Liver (tissue), 3 donors: ENCODE data around the gene SLC30A4.

ENCODE experiments used
- EGR1 ChIP-seq, 2 donors: IDR thresholded peaks; 2 replicates each; pipeline ENCODE4 v1.6.1; 2016 to 2018; ENCODE audit warnings: antibody characterized with exemption in 2 of 2, low read depth in 2 of 2
- GABPA ChIP-seq, 2 donors: IDR thresholded peaks in 1 of 2; conservative IDR thresholded peaks in 1 of 2; 2 replicates each; pipeline ENCODE4 v1.6.1; 2016; ENCODE audit warnings: antibody characterized with exemption in 2 of 2, mild to moderate bottlenecking in 1 of 2, moderate library complexity in 1 of 2
- HNF4G ChIP-seq: IDR thresholded peaks from 2 replicates; pipeline ENCODE4 v1.6.1; 2016; ENCODE audit warnings: antibody characterized with exemption
- JUND ChIP-seq, 2 donors: IDR thresholded peaks; 2 replicates each; pipeline ENCODE4 v1.6.1; 2016; ENCODE audit warnings: antibody characterized with exemption in 2 of 2
- RXRA ChIP-seq, 2 donors: IDR thresholded peaks; 2 replicates each; pipeline ENCODE4 v1.6.1; 2017 to 2018; ENCODE audit warnings: antibody characterized with exemption in 2 of 2, mild to moderate bottlenecking in 1 of 2
- TAF1 ChIP-seq: conservative IDR thresholded peaks from 2 replicates; pipeline ENCODE4 v1.6.1; 2016; ENCODE audit warnings: antibody characterized with exemption, mild to moderate bottlenecking
- YY1 ChIP-seq: IDR thresholded peaks from 2 replicates; pipeline ENCODE4 v1.6.1; 2016; ENCODE audit warnings: antibody characterized with exemption, mild to moderate bottlenecking
- TF ChIP-seq, protein P1 (sequence below): IDR thresholded peaks from 2 replicates; pipeline ENCODE4 v1.6.1; 2016; ENCODE audit warnings: antibody characterized with exemption
- TF ChIP-seq, protein P2 (sequence below): fragments of 150-350 bp; IDR thresholded peaks from 2 replicates; pipeline ENCODE4 v1.5.1; 2017; ENCODE audit warnings: improper control_type of control experiment, low read depth, low read length; ENCODE audit not compliant: missing input control
- TF ChIP-seq, protein P3 (sequence below): IDR thresholded peaks from 2 replicates; pipeline ENCODE4 v1.6.1; 2016; ENCODE audit warnings: antibody characterized with exemption
- TF ChIP-seq, protein P4 (sequence below): IDR thresholded peaks from 2 replicates; pipeline ENCODE4 v1.6.1; 2016; ENCODE audit warnings: antibody characterized with exemption, mild to moderate bottlenecking
- TF ChIP-seq, protein P5 (sequence below): IDR thresholded peaks from 2 replicates; pipeline ENCODE4 v1.6.1; 2016; ENCODE audit warnings: antibody characterized with exemption
- donor health status: healthy.
- donor health status: healthy.

DNA sequence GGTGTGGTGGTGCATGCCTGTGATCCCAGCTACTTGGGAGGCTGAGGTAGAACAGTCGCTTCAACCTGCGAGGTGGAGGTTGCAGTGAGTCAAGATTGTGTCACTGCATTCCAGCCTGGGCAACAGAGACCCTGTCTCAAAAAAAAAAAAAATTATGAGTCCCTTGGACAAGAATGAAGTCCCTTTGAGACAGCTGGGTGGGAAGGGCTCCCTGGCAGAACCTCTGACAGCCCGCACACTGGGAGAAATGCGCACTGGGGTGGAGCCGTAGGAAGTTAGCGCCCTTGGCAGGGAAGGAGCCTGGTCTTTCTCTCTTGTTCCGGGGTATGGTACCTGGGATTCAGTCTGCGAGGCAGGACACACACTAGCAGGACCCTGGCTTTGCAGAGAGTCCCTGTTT lies 51.4 kb downstream of the SLC30A4 start:
- TF ChIP-seq, protein P1, sequence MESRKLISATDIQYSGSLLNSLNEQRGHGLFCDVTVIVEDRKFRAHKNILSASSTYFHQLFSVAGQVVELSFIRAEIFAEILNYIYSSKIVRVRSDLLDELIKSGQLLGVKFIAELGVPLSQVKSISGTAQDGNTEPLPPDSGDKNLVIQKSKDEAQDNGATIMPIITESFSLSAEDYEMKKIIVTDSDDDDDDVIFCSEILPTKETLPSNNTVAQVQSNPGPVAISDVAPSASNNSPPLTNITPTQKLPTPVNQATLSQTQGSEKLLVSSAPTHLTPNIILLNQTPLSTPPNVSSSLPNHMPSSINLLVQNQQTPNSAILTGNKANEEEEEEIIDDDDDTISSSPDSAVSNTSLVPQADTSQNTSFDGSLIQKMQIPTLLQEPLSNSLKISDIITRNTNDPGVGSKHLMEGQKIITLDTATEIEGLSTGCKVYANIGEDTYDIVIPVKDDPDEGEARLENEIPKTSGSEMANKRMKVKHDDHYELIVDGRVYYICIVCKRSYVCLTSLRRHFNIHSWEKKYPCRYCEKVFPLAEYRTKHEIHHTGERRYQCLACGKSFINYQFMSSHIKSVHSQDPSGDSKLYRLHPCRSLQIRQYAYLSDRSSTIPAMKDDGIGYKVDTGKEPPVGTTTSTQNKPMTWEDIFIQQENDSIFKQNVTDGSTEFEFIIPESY, result no peak
- TF ChIP-seq, protein P2, sequence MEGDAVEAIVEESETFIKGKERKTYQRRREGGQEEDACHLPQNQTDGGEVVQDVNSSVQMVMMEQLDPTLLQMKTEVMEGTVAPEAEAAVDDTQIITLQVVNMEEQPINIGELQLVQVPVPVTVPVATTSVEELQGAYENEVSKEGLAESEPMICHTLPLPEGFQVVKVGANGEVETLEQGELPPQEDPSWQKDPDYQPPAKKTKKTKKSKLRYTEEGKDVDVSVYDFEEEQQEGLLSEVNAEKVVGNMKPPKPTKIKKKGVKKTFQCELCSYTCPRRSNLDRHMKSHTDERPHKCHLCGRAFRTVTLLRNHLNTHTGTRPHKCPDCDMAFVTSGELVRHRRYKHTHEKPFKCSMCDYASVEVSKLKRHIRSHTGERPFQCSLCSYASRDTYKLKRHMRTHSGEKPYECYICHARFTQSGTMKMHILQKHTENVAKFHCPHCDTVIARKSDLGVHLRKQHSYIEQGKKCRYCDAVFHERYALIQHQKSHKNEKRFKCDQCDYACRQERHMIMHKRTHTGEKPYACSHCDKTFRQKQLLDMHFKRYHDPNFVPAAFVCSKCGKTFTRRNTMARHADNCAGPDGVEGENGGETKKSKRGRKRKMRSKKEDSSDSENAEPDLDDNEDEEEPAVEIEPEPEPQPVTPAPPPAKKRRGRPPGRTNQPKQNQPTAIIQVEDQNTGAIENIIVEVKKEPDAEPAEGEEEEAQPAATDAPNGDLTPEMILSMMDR, result no peak
- TF ChIP-seq, protein P3, sequence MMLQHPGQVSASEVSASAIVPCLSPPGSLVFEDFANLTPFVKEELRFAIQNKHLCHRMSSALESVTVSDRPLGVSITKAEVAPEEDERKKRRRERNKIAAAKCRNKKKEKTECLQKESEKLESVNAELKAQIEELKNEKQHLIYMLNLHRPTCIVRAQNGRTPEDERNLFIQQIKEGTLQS, result no peak
- no peak for TF ChIP-seq JUND (IDR thresholded peaks at IDR 0.05)
- TF ChIP-seq, protein P4, sequence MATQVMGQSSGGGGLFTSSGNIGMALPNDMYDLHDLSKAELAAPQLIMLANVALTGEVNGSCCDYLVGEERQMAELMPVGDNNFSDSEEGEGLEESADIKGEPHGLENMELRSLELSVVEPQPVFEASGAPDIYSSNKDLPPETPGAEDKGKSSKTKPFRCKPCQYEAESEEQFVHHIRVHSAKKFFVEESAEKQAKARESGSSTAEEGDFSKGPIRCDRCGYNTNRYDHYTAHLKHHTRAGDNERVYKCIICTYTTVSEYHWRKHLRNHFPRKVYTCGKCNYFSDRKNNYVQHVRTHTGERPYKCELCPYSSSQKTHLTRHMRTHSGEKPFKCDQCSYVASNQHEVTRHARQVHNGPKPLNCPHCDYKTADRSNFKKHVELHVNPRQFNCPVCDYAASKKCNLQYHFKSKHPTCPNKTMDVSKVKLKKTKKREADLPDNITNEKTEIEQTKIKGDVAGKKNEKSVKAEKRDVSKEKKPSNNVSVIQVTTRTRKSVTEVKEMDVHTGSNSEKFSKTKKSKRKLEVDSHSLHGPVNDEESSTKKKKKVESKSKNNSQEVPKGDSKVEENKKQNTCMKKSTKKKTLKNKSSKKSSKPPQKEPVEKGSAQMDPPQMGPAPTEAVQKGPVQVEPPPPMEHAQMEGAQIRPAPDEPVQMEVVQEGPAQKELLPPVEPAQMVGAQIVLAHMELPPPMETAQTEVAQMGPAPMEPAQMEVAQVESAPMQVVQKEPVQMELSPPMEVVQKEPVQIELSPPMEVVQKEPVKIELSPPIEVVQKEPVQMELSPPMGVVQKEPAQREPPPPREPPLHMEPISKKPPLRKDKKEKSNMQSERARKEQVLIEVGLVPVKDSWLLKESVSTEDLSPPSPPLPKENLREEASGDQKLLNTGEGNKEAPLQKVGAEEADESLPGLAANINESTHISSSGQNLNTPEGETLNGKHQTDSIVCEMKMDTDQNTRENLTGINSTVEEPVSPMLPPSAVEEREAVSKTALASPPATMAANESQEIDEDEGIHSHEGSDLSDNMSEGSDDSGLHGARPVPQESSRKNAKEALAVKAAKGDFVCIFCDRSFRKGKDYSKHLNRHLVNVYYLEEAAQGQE, result no peak
- TF ChIP-seq HNF4G, result no peak
- no peak for TF ChIP-seq RXRA (IDR thresholded peaks at IDR 0.05)
- TF ChIP-seq YY1, result no peak
- TF ChIP-seq EGR1 (IDR thresholded peaks at IDR 0.05; ENCODE audit: low read depth in 2 of 2), result no peak
- TF ChIP-seq TAF1, result no peak
- TF ChIP-seq, protein P5, sequence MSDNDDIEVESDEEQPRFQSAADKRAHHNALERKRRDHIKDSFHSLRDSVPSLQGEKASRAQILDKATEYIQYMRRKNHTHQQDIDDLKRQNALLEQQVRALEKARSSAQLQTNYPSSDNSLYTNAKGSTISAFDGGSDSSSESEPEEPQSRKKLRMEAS, result no peak
- no peak for TF ChIP-seq GABPA (IDR thresholded peaks at IDR 0.05 in 1 of 2, conservative IDR thresholded peaks at IDR 0.05 in 1 of 2)
